Activated T-cell treated with anti-CD3 and anti-CD28 coated beads, Interleukin-2, amount 50 U/mL, for 72 hours (primary cell): ENCODE results near the gene CARD11. TPM values are rescaled to one million over a fixed set of nuclear protein-coding genes. Genes with fewer than 3 reads are reported as not detected.

Source experiments
- ATAC-seq, 2 donors: fragments of 150-1000 bp; cut with Tn5 transposase; replicated peaks in 1 of 2; 2 replicates each; pipeline ENCODE4 v1.10.0; 2021; ENCODE audit warnings: moderate library complexity in 2 of 2, mild to moderate bottlenecking in 1 of 2
- DNase-seq, 2 donors: peaks; one replicate each; pipeline ENCODE4 v3.0.0; 2021 to 2022; ENCODE audit warnings: mixed read lengths in 1 of 2
- H3K27ac Mint-ChIP-seq: one replicate; pipeline ENCODE4 v1.8.0; 2022; ENCODE audit warnings: mild to moderate bottlenecking, moderate library complexity, mixed read lengths
- H3K27me3 Mint-ChIP-seq: one replicate; pipeline ENCODE4 v1.8.0; 2022; ENCODE audit warnings: low read depth, mixed read lengths
- H3K36me3 Mint-ChIP-seq, 2 donors: one replicate each; pipeline ENCODE4 v1.8.0; 2022; ENCODE audit warnings: mixed read lengths in 2 of 2, mild to moderate bottlenecking in 1 of 2; ENCODE audit not compliant: insufficient read depth in 2 of 2
- H3K4me1 Mint-ChIP-seq: one replicate; pipeline ENCODE4 v1.8.0; 2022; ENCODE audit warnings: low read depth, mixed read lengths
- H3K4me3 Mint-ChIP-seq, 2 donors: one replicate each; pipeline ENCODE4 v1.8.0; 2022; ENCODE audit warnings: mild to moderate bottlenecking in 2 of 2, mixed read lengths in 2 of 2, moderate library complexity in 2 of 2
- H3K9me3 Mint-ChIP-seq, 2 donors: one replicate each; pipeline ENCODE4 v1.8.0; 2022; ENCODE audit warnings: mixed read lengths in 2 of 2
- total RNA-seq, 2 donors: library from RNA; stranded (reverse); gene quantifications; one replicate each; pipeline ENCODE4 v1.2.3, GENCODE V29; 2022

Gene CARD11
- total RNA-seq, 2 donors from 2014 or later: 101 to 114 TPM

DNA sequence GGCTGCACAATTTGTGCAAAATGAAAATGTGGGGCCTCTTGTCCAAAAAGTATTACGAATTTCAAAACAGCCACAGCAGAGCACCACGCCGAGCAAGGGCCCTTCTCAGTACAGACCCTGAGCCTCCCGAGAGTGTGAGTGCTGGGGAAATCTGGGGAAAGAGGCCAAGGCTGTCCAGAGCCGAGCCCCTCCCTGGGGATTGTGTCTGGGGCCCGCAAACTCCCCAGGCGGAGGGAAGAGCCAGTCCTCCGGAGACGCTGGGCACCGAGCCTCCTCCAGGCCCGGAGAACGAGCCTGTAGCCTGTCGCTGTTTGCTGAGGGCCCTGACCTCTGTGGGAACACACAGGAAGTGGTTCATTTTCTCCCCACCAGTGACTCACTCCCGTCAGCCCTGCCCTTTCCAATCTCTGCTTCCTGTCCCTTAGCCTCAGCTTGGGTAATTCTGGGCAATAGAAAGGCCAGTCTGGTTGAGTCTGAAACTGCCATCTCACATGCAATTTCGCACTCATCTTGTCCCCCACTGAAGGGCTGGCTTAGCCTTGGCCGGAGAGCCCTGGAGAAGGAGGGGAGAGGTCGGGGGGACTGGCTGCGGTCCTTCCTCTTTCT is 180.1 kb downstream of the CARD11 start:
- no peaks in the 10 kb centered on the region for H3K9me3 Mint-ChIP-seq
- H3K4me3 Mint-ChIP-seq: peak overlapping the region; percentile 80 to 88
- peak; percentile 97 to 98 for ATAC-seq
- peak overlapping the region; percentile 81 for H3K27ac Mint-ChIP-seq
- peak; percentile 86 to 89 for DNase-seq
- no peaks in the 10 kb centered on the region for H3K36me3 Mint-ChIP-seq
- H3K27me3 Mint-ChIP-seq: no peaks in the 10 kb centered on the region
- peaks cover 30% of the 10 kb centered on the region for H3K4me1 Mint-ChIP-seq

DNA sequence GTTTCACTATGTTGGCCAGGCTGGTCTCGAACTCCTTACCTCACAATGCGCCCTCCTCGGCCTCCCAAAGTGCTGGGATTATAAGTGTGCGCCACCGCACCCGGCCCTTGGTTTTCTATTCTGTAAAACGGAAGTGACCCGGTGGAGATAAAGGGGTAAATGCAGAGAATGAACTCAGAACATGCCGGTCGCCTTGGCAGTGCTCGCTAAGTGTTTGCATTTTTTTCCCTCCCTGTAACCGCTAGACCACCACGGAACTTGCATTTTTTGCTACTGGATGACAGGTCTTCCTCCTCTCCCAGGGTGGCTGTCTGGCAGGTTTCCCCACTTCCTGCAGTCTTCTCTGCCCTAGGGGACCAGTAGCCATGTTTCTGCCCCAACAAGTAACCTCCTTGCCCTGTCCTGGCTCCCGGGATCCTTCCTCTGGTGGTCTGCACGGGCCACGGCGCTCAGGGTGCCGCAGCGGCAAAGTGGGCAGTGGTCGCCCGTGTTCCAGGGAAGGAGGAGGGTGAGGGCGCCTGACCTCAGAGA is 180.8 kb downstream of the CARD11 start:
- Mint-ChIP-seq H3K27ac (peak overlapping the region; percentile 19), H3K4me1 (peaks cover 30% of the 10 kb centered on the region), H3K9me3 (no peaks in the 10 kb centered on the region), H3K36me3 (no peaks in the 10 kb centered on the region), H3K4me3 (peak overlapping the region; percentile 80 to 88), H3K27me3 (no peaks in the 10 kb centered on the region)
- DNase-seq (peak; percentile 28 to 45), ATAC-seq (peak in 1 of 2 donors; percentile 18)

DNA sequence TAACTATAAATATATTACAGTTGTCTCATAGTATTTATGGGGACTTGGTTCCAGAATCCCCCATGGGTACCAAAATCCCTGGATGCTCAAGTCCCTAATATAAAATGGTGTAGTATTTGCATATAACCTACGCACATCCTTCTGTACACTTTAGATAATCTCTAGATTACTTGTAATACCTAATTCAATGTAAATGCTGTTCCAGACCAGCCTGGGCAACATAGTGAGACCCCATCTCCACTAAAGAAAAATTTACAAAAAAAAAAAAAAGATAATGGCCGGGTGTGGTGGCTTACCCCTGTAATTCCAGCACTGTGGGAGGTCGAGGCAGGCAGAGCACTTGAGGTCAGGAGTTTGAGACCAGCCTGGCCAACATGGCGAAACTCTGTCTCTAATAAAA is 182.2 kb downstream of the CARD11 start:
- Mint-ChIP-seq H3K4me1 (peaks cover 30% of the 10 kb centered on the region), H3K9me3 (no peaks in the 10 kb centered on the region), H3K36me3 (no peaks in the 10 kb centered on the region), H3K27me3 (no peaks in the 10 kb centered on the region), H3K4me3 (no peak overlapping the region), H3K27ac (no peak overlapping the region)
- ATAC-seq (no peak), DNase-seq (no peak)

DNA sequence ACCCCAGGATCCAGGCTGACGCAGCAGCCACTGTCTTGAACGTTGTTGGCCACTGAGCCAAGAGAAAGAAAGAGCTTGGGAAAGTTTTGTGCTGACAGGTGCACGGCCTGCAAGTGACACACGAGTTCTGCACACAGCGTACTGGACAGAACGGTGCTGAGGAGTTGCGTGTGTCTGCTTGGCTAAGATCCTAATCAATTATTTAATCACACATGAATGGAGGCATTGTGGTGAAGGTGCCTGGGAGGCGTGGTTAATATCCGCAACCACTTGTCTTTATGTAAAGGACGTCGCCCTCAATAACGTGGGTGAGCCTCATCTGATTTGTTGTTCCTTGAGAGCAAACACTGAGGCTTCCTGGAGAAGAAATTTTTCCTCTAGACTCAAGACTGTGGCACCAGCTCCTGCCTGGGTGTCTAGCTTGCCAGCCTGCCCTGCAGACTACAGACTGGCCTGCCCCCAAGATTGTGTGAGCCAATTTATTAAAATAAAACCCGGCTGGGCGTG is 183.0 kb downstream of the CARD11 start:
- no peak for ATAC-seq
- H3K4me3 Mint-ChIP-seq: no peak overlapping the region
- no peaks in the 10 kb centered on the region for H3K36me3 Mint-ChIP-seq
- no peaks in the 10 kb centered on the region for H3K27me3 Mint-ChIP-seq
- no peaks in the 10 kb centered on the region for H3K9me3 Mint-ChIP-seq
- H3K4me1 Mint-ChIP-seq: peaks cover 30% of the 10 kb centered on the region
- no peak overlapping the region for H3K27ac Mint-ChIP-seq
- DNase-seq: no peak

DNA sequence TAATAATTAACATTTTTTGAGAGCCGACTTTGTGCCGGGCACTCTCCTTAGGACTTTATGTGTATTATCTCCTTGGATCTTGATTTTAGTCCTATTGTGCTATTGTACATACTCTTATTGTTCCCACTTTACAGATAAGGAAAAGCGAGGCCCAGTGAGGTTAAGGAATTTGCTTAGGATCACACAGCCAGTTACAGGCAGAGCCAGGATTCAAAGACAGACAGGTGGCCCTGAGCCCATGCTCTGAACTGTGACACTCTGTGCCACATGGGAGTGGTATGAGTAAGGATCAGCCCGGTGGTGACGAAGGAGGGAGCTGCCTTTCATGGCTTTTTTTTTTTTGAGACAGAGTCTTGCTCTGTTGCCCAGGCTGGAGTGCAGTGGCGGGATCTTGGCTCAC is 183.7 kb downstream of the CARD11 start:
- Mint-ChIP-seq H3K9me3 (no peaks in the 10 kb centered on the region), H3K4me1 (peaks cover 27% of the 10 kb centered on the region), H3K4me3 (no peak overlapping the region), H3K27me3 (no peaks in the 10 kb centered on the region), H3K27ac (no peak overlapping the region), H3K36me3 (no peaks in the 10 kb centered on the region)
- DNase-seq (no peak), ATAC-seq (no peak)

DNA sequence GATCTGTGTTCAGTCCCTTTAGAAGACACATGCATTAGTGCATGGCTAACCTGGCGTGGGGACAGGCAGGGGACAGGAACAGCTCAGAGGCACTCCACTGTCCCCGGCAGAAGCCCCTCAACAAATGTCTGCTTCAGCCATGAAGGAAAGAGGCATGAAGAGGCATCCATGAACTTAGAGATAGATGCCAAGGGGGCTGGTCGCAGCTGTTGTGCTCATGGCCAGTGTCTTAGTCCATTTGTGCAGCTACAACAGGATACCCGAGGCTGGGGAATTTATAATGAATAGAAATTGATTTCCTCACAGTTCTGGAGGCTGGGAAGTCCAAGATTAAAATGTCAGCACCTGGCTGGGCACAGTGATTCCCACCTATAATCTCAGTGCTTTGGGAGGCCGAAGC is 185.0 kb downstream of the CARD11 start:
- DNase-seq (no peak), ATAC-seq (no peak)
- no peaks in the 10 kb centered on the region for H3K27me3 Mint-ChIP-seq
- H3K9me3 Mint-ChIP-seq: no peaks in the 10 kb centered on the region
- no peak overlapping the region for H3K4me3 Mint-ChIP-seq
- peaks cover 14% of the 10 kb centered on the region for H3K4me1 Mint-ChIP-seq
- H3K36me3 Mint-ChIP-seq: no peaks in the 10 kb centered on the region
- no peak overlapping the region for H3K27ac Mint-ChIP-seq

DNA sequence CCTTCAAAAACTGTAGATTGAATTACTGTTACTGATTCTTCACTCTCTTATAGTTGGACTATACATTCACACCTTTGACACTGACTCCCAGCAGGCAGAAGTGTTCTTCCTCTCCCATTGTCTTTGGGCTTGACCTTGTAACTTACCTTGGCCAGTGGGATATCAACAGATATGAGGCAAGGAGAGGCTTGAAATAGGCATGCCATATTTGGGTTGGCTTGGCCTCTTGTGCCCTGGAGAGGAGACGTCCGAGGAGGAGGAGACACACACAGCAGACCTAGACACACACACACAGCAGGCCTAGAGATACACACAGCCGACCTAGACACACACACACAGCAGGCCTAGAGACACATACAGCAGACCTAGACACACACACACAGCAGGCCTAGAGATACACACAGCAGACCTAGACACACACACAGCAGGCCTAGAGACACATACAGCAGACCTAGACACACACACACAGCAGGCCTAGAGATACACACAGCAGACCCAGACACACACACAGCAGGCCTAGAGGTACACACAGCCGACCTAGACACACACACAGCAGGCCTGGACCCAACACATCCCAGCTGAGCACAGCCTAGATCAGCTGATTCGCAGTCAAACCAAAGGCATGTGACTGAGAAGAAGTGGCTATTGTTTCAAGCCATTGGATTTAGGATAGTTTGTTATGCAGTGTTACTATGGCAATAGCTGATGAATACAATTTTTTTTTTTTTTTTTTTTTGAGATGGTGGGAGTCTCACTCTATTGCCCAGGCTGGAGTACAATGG is 187.1 kb downstream of the CARD11 start:
- H3K4me3 Mint-ChIP-seq: no peak overlapping the region
- ATAC-seq (no peak), DNase-seq (no peak)
- no peaks in the 10 kb centered on the region for H3K27me3 Mint-ChIP-seq
- no peaks in the 10 kb centered on the region for H3K9me3 Mint-ChIP-seq
- H3K4me1 Mint-ChIP-seq: no peaks in the 10 kb centered on the region
- no peak overlapping the region for H3K27ac Mint-ChIP-seq
- no peaks in the 10 kb centered on the region for H3K36me3 Mint-ChIP-seq

Other genes with a start within 250 kb of the CARD11 start
- gene GNA12, start 199.6 kb downstream of the CARD11 start, total RNA-seq: 10 to 100 TPM; 37.0 to 46.6 TPM